ENCODE results near the gene CLTC. TPM values are rescaled to one million over a fixed set of nuclear protein-coding genes. Genes with fewer than 3 reads are reported as not detected.

CLTC gene
- total and polyA plus RNA-seq, 2 of the 4 experiments (the other 2 are of a cell fraction) = 181 to 641 TPM

GRCh38 chr17:59638553-59638952 lies 18.9 kb downstream of the CLTC start:
- no peak overlapping the region for H3K23ac ChIP-seq (ENCODE audit: low read depth, low read length)
- CTCF ChIA-PET = interaction anchor here (0.9 kb wide), 1 partner anchor 21 kb away, joined by 4 read pairs; no protein-coding TSS in a partner anchor

More at GRCh38 chr17:59638553-59638952, 18.9 kb downstream of the CLTC start:
- Histone ChIP-seq H2AK5ac (ENCODE audit: low read depth, low read length) (no peak overlapping the region), H4K20me1 (ENCODE audit: insufficient read depth, low read length) (peaks cover 99% of the 10 kb centered on the region), H3K36me3 (ENCODE audit: control insufficient read depth, insufficient read depth, low read length) (peaks cover 1% of the 10 kb centered on the region), H2BK15ac (ENCODE audit: low read depth, low read length) (no peak overlapping the region), H3K9me1 (ENCODE audit: insufficient read depth, low read length) (peaks cover 7% of the 10 kb centered on the region), H3K27me3 (ENCODE audit: control insufficient read depth, insufficient read depth, low read length) (no peaks in the 10 kb centered on the region), H3K4me1 (ENCODE audit: control insufficient read depth, insufficient read depth, low read length) (peaks cover 8% of the 10 kb centered on the region), H3K18ac (ENCODE audit: low read depth, low read length) (no peak overlapping the region), H2BK120ac (ENCODE audit: low read depth, low read length) (no peak overlapping the region), H3K14ac (replicated peaks; ENCODE audit: low read depth, low read length) (no peak overlapping the region), H3K4me3 (ENCODE audit: insufficient read depth, low read depth, low read length) (no peak overlapping the region), H2BK20ac (ENCODE audit: low read depth, low read length) (no peak overlapping the region), H3K9me3 (ENCODE audit: control insufficient read depth, insufficient read depth, low read length) (no peaks in the 10 kb centered on the region), H3K9ac (ENCODE audit: low read depth, low read length) (no peak overlapping the region), H4K8ac (ENCODE audit: low read depth in 2 of 2, low read length in 2 of 2) (no peak overlapping the region), H2AK9ac (replicated peaks; ENCODE audit: low read depth, low read length, poor library complexity) (no peak overlapping the region), H3K56ac (ENCODE audit: extremely low read depth, insufficient read depth, low read length) (no peak overlapping the region), H4K5ac (ENCODE audit: low read depth, low read length) (no peak overlapping the region), H2BK5ac (ENCODE audit: low read depth, low read length, poor library complexity, severe bottlenecking) (no peak overlapping the region), H3K27ac (ENCODE audit: insufficient read depth, low read length) (no peak overlapping the region), H3K4ac (ENCODE audit: low read depth, low read length) (no peak overlapping the region), H3K79me1 (ENCODE audit: low read depth in 1 of 2, low read length in 2 of 2) (peaks cover 3 to 41% of the 10 kb centered on the region in 2 experiments; a peak in 3 of 4 replicates), H2AFZ (replicated peaks; ENCODE audit: low read length, poor library complexity) (no peak overlapping the region), H3K4me2 (ENCODE audit: low read depth, low read length) (no peak overlapping the region), H4K91ac (ENCODE audit: insufficient read depth, low read depth, low read length) (no peak overlapping the region)
- POLR2A ChIA-PET (ENCODE audit: unreplicated experiment) = no interaction called here
- TF ChIP-seq RAD21 (IDR thresholded peaks at IDR 0.05; ENCODE audit: low read length) (no peak), RFX5 (IDR thresholded peaks at IDR 0.05; ENCODE audit: low read depth, low read length) (no peak), USF2 (IDR thresholded peaks at IDR 0.05; ENCODE audit: low read depth, low read length) (no peak), FOS (IDR thresholded peaks at IDR 0.05; ENCODE audit: low read depth, low read length) (no peak), CTCF (conservative IDR thresholded peaks at IDR 0.05; ENCODE audit: low read depth, low read length) (no peak), CEBPB (IDR thresholded peaks at IDR 0.05; ENCODE audit: low read depth, low read length) (no peak), MXI1 (IDR thresholded peaks at IDR 0.05; ENCODE audit: borderline replicate concordance, low read depth, low read length) (no peak), POLR2A (IDR thresholded peaks at IDR 0.05; ENCODE audit: low read depth, low read length) (no peak), BHLHE40 (IDR thresholded peaks at IDR 0.05; ENCODE audit: low read depth, low read length) (no peak), SMC3 (IDR thresholded peaks at IDR 0.05; ENCODE audit: low read depth, low read length) (no peak), CHD1 (IDR thresholded peaks at IDR 0.05; ENCODE audit: low read depth, low read length) (no peak), RCOR1 (IDR thresholded peaks at IDR 0.05; ENCODE audit: insufficient replicate concordance, low read length) (no peak), ELK1 (IDR thresholded peaks at IDR 0.05; ENCODE audit: borderline replicate concordance, low read depth, low read length) (no peak), NFE2L2 (IDR thresholded peaks at IDR 0.05; ENCODE audit: low read depth, low read length) (no peak), MAZ (IDR thresholded peaks at IDR 0.05; ENCODE audit: borderline replicate concordance, low read depth, low read length) (no peak), MAFK (IDR thresholded peaks at IDR 0.05; ENCODE audit: low read depth, low read length) (no peak)
- dilution Hi-C loops (cut with HindIII; ENCODE audit: low sequenced_read_pairs, unreplicated experiment) = no loop called here
- DNase-seq (no peak), ATAC-seq (ENCODE audit: low read depth) (no peak)
- intact Hi-C loops (cut with micrococcal nuclease) = no loop called here
- in situ Hi-C loops (cut with MboI; ENCODE audit: low sequenced_read_pairs) = no loop called here
- 92% methylated on average over 4 of the region's 10 CpGs; no CpG with 5 or more reads in 1 of the 2 experiments for WGBS, 2 experiments (ENCODE audit: extremely low coverage in 2 of 2, insufficient read length in 1 of 2)
- BruUV-seq (replicated peaks) = no TSS peak
